ENCODE results near the gene TNFAIP3.

DNA sequence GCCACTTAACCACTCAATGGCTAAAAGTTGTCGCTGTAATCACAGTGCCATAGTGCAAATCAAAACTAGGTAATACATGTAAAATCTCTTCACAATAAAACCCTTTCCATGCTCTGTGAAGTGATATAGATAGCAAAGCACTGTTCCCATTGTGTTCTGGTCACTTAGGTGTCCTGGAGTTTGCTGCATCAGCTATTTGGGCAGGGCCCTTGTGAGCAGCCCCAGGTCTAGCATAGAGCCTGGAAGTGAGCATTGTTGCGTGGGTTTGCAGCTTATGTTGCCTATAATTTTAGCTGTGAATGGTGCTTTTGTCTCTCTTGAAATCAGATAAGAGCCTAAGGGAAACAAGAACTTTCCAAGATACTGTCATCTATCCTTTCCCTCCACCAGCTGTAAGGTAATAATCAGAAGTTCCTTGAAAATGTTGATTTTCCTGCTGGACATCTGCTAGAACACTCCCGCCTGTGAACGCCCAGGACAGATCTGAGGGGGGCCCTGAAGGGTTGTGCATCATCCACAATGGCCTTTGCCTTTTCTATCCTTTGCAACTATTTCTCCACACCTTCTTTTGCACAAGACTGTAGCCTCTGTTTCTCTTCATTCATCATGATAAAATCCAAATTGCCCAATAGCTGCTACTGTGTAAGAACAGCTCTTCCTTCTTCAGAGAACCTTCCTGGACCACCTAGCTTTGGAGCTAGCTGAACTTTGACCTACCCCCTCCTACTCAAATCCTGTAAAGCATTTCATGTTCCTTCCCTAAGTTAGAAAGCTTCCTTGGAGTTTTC is 57.0 kb downstream of the TNFAIP3 start:
- TF ChIP-seq, protein P1, sequence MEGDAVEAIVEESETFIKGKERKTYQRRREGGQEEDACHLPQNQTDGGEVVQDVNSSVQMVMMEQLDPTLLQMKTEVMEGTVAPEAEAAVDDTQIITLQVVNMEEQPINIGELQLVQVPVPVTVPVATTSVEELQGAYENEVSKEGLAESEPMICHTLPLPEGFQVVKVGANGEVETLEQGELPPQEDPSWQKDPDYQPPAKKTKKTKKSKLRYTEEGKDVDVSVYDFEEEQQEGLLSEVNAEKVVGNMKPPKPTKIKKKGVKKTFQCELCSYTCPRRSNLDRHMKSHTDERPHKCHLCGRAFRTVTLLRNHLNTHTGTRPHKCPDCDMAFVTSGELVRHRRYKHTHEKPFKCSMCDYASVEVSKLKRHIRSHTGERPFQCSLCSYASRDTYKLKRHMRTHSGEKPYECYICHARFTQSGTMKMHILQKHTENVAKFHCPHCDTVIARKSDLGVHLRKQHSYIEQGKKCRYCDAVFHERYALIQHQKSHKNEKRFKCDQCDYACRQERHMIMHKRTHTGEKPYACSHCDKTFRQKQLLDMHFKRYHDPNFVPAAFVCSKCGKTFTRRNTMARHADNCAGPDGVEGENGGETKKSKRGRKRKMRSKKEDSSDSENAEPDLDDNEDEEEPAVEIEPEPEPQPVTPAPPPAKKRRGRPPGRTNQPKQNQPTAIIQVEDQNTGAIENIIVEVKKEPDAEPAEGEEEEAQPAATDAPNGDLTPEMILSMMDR (conservative IDR thresholded peaks at IDR 0.05 in 1 of 2, IDR thresholded peaks at IDR 0.05 in 1 of 2; ENCODE audit: low read depth in 1 of 2, low read length in 2 of 2): no peak
- TF ChIP-seq EZH2 (IDR thresholded peaks at IDR 0.05; ENCODE audit: low read length, missing control alignments): no peak
